Measurements from ENCODE around the gene FAM53B. TPM values are rescaled to one million over a fixed set of nuclear protein-coding genes. Genes with fewer than 3 reads are reported as not detected.

The FAM53B gene
- total RNA-seq, 1 experiment from 2014 or later = 9.8 TPM

GRCh38 chr10:124689911-124690498 is 54.2 kb downstream of the FAM53B start:
- no peaks in the 10 kb centered on the region for H3K36me3 ChIP-seq (ENCODE audit: low read depth)
- no peak overlapping the region for H2AFZ ChIP-seq
- intact Hi-C loops (cut with micrococcal nuclease; ENCODE audit: unreplicated experiment) = no loop called here
- no peak overlapping the region for H3K4me3 ChIP-seq
- CTCF ChIA-PET = no interaction called here
- no peak overlapping the region for H3K4me2 ChIP-seq
- POLR2A ChIA-PET (ENCODE audit: unreplicated experiment) = interaction anchor here (0.5 to 0.6 kb wide), 2 partner anchors 14 to 18 kb away, joined by 3 to 8 read pairs; no protein-coding TSS in a partner anchor
- TF ChIP-seq CTCF (conservative IDR thresholded peaks at IDR 0.05) = no peak
- no peak for TF ChIP-seq EZH2 (IDR thresholded peaks at IDR 0.05; ENCODE audit: low read depth)
- no peaks in the 10 kb centered on the region for H3K9me3 ChIP-seq (ENCODE audit: insufficient read depth, low read depth)
- H3K27me3 ChIP-seq (ENCODE audit: insufficient read depth, low read depth) = no peaks in the 10 kb centered on the region
- no peaks in the 10 kb centered on the region for H3K4me1 ChIP-seq (replicated peaks; ENCODE audit: insufficient read depth)
- H4K20me1 ChIP-seq (ENCODE audit: insufficient read depth) = no peaks in the 10 kb centered on the region
- no peaks in the 10 kb centered on the region for H3K9me2 ChIP-seq (ENCODE audit: insufficient read depth)
- no TSS peak for BruUV-seq (replicated peaks)
- H3K27ac ChIP-seq = no peak overlapping the region
- no peaks in the 10 kb centered on the region for H3K79me2 ChIP-seq (ENCODE audit: low read depth)
- no peak for DNase-seq
- H3F3A ChIP-seq (ENCODE audit: insufficient read depth, low read depth) = no peaks in the 10 kb centered on the region

- H4K20me1 ChIP-seq (ENCODE audit: insufficient read depth) = no peaks in the 10 kb centered on the region
- H3F3A ChIP-seq (ENCODE audit: insufficient read depth, low read depth) = no peaks in the 10 kb centered on the region
- H3K9me3 ChIP-seq (ENCODE audit: insufficient read depth, low read depth) = no peaks in the 10 kb centered on the region
- H3K4me2 ChIP-seq = no peak overlapping the region
- no peaks in the 10 kb centered on the region for H3K4me1 ChIP-seq (replicated peaks; ENCODE audit: insufficient read depth)
- H3K9me2 ChIP-seq (ENCODE audit: insufficient read depth) = no peaks in the 10 kb centered on the region
- H3K36me3 ChIP-seq (ENCODE audit: low read depth) = no peaks in the 10 kb centered on the region
- TF ChIP-seq CTCF (conservative IDR thresholded peaks at IDR 0.05) = no peak
- TF ChIP-seq EZH2 (IDR thresholded peaks at IDR 0.05; ENCODE audit: low read depth) = no peak
- H3K27ac ChIP-seq = no peak overlapping the region
- POLR2A ChIA-PET (ENCODE audit: unreplicated experiment) = interaction anchor here (0.6 kb wide), 1 partner anchor 62 kb away, joined by 3 read pairs; no protein-coding TSS in a partner anchor
- DNase-seq = no peak
- no peaks in the 10 kb centered on the region for H3K79me2 ChIP-seq (ENCODE audit: low read depth)
- no TSS peak for BruUV-seq (replicated peaks)
- no peak overlapping the region for H2AFZ ChIP-seq
- intact Hi-C loops (cut with micrococcal nuclease; ENCODE audit: unreplicated experiment) = no loop called here
- no peak overlapping the region for H3K4me3 ChIP-seq
- H3K27me3 ChIP-seq (ENCODE audit: insufficient read depth, low read depth) = no peaks in the 10 kb centered on the region
- CTCF ChIA-PET = no interaction called here
Measured at GRCh38 chr10:124688889-124689670, 55.1 kb downstream of the FAM53B start.

- H4K20me1 ChIP-seq (ENCODE audit: insufficient read depth) = no peaks in the 10 kb centered on the region
- H3K27me3 ChIP-seq (ENCODE audit: insufficient read depth, low read depth) = no peaks in the 10 kb centered on the region
- no peaks in the 10 kb centered on the region for H3F3A ChIP-seq (ENCODE audit: insufficient read depth, low read depth)
- TF ChIP-seq CTCF (conservative IDR thresholded peaks at IDR 0.05) (no peak), EZH2 (IDR thresholded peaks at IDR 0.05; ENCODE audit: low read depth) (no peak)
- no peaks in the 10 kb centered on the region for H3K9me2 ChIP-seq (ENCODE audit: insufficient read depth)
- intact Hi-C loops (cut with micrococcal nuclease; ENCODE audit: unreplicated experiment) = no loop called here
- no peak for DNase-seq
- no peak overlapping the region for H3K27ac ChIP-seq
- no peak overlapping the region for H2AFZ ChIP-seq
- ChIA-PET CTCF (no interaction called here), POLR2A (ENCODE audit: unreplicated experiment) (no interaction called here)
- no TSS peak for BruUV-seq (replicated peaks)
- H3K79me2 ChIP-seq (ENCODE audit: low read depth) = no peaks in the 10 kb centered on the region
- H3K4me3 ChIP-seq = no peak overlapping the region
- H3K9me3 ChIP-seq (ENCODE audit: insufficient read depth, low read depth) = no peaks in the 10 kb centered on the region
- no peaks in the 10 kb centered on the region for H3K4me1 ChIP-seq (replicated peaks; ENCODE audit: insufficient read depth)
- no peak overlapping the region for H3K4me2 ChIP-seq
- no peaks in the 10 kb centered on the region for H3K36me3 ChIP-seq (ENCODE audit: low read depth)
Measured at GRCh38 chr10:124688386-124688785, 55.8 kb downstream of the FAM53B start.
